ENCODE data around the gene RRAS2.
A peak's percentile ranks its signal among the peaks of the same experiment; 100 is the strongest.
"Not testable (repeated sequence)": the region's sequence is repeated elsewhere in the genome, so short reads cannot be mapped to it uniquely, and the experiment has no call there.

RRAS2 gene

GRCh38 chr11:14358729-14359439 is at the start of gene RRAS2:
TSS of gene RRAS2 (minus strand) at chr11:14359183. CDS start at chr11:14358870, 313 bp downstream.
- DNase-seq (ENCODE audit: low read depth): peak; percentile 86

- DNase-seq (ENCODE audit: low read depth): no peak
These were observed 49.6 kb upstream of the RRAS2 start for GRCh38 chr11:14408612-14409011.

- DNase-seq (ENCODE audit: low read depth): peak; percentile 84
These were observed 47.1 kb upstream of the RRAS2 start for GRCh38 chr11:14406116-14406515.

DNA sequence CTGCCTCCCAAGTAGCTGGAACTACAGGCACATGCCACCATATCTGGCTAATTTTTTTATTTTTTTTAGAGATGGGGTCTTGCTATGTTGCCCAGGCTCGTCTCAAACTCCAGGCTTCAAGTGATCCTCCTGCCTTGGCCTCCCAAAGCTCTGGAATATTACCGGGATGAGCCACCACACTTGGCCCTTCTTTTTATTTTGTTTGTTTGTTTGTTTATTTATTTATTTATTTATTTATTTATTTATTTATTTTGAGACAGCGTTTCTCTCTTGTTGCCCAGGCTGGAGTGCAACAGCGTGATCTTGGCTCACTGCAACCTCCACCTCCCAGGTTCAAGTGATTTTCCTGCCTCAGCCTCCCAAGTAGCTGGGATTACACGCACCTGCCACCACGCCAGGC is 44.5 kb upstream of the RRAS2 start:
- DNase-seq (ENCODE audit: low read depth): not testable (repeated sequence)

DNA sequence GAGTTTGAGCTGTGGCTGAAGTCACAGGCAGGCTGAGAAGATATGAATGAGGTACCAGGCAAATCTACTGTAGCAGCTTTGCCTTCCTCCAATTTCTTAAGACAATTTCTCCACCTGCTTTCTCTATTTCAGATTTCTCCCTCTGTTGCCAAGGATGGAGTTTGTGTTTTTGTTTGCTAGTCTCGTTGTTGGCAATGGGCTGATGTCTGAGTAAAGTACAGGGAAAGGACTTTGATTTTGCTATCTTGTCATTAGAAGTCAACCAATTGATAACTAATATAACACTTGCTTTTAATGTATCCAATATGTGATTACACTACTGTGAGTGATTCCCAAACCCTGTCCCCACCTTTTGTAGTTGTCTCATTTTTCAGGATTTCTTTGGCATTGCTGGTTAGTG is 40.1 kb upstream of the RRAS2 start:
- no peak for DNase-seq (ENCODE audit: low read depth)

GRCh38 chr11:14396273-14396672 is 37.3 kb upstream of the RRAS2 start:
- no peak for DNase-seq (ENCODE audit: low read depth)

GRCh38 chr11:14393889-14394288 is 34.9 kb upstream of the RRAS2 start:
- no peak for DNase-seq (ENCODE audit: low read depth)

DNA sequence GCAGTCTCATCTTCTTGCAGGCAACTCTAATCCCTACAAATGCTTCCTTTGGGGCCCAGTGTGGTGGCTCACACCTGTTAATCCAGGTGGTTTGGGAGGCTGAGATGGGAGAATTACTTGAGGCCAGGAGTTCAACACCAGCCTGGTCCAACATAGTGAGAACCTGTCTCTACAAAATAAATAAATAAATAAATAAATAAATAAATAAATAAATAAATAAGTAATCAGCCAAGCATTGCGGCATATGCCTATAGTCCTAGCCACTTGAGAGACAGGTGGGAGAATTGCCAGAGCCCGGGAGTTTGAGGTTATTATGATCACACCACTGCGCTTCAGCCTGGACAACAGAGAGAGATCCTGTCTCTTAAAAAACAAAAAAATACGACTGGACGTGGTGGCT is 34.1 kb upstream of the RRAS2 start:
- DNase-seq (ENCODE audit: low read depth): no peak

GRCh38 chr11:14390669-14391068 is 31.7 kb upstream of the RRAS2 start:
- DNase-seq (ENCODE audit: low read depth): no peak

- no peak for DNase-seq (ENCODE audit: low read depth)
These were observed 29.4 kb upstream of the RRAS2 start for GRCh38 chr11:14388352-14388751.

DNA sequence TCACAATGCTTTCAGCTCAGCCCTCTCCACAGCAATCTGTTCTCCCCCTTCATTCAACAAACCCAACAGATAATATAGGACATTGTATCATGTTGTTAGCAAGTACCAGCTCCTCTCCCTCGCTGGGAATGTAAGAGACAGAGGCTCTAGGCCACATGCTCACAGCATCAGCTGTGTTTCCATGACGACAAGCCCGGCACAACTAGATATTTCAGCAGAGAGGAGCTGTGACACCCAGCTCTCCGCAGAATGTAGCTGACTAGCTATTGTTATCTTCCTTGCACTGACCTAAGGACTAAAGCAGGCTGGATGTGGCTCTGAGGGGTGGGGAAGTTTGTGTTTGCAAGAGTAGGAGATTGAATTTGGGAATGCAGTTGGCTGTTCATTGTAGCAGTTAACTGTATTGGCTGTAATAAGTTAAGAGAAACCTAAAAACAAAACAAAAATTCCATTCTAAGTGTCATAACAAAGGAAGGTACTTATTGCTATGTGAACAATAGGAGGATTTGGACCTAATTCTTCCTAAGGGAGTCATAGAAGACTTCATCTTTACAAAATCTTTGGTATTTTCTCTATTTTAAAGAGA is 28.0 kb upstream of the RRAS2 start:
- DNase-seq (ENCODE audit: low read depth): peak; percentile 37

DNA sequence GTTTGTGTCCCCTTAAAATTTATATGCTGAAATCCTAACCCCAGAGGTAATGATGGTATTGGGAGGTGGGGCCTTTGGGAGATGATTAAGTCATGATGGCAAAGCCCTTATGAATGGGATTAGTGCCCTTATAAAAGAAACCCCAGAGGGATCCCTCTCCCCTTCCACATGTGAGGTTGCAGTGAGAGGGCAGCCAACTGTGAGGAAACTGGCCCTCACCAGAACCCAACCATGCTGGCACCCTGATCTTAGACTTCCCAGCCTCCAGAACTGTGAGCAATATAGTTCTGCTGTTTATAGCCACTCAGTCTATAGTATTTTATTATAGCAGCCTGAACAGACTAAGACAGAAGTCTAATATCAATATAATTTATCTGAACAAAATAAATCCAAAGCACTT is 27.1 kb upstream of the RRAS2 start:
- DNase-seq (ENCODE audit: low read depth): no peak

DNA sequence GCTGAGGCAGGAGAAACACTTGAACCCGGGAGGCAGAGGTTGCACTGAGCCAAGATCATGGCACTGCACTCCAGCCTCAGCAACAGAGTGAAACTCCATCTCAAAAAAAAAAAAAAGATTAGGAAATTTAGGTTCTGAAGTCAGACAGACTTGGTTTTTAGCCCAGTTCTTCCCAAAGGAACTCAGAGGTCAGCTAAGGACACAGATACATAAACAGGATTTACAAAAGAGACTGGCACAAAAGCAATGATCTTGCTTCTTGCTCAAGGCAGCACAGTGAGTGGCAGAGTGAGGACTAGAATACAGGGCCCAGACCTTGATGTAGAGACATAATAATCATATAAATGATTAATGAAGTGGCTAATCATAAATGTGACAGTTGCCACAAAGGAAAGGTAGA is 25.4 kb upstream of the RRAS2 start:
- DNase-seq (ENCODE audit: low read depth): no peak

- no peak for DNase-seq (ENCODE audit: low read depth)
These were observed 23.0 kb upstream of the RRAS2 start for GRCh38 chr11:14381968-14382367.

GRCh38 chr11:14380947-14381561 is 22.1 kb upstream of the RRAS2 start:
- DNase-seq (ENCODE audit: low read depth): peak; percentile 67

DNA sequence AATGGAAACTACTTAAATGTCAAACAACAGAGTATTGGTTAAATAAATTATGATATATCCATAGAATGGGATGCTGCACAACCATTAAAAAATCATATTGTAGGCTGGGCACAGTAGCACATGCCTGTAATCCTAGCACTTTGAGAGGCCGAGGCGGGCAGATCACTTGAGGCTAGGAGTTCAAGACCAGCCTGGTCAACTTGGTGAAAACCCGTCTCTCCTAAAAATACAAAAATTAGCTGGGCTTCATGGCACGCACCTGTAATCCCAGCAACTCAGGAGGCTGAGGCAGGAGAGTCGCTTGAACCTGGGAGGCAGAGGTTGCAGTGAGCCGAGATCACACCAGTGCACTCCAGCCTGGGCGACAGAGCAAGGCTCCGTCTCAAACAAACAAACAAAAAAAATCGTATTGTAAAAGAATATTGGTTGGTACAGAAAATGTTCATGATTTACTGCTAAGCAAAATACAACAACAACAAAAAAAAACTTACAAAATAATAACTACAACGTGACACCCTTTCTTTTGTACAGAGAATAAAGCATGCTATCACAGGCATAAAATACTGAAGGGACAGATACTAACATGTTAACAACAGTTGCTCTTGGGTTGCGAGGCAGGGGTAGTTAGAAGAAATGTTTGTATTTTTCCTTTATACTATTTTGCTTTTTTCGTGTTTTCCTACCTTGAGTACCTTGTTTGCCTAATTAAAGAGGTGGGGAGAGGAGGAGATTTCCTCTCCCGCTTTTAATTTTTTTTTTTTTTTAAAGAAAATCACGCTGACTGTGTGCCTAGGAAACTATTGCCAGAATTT is 21.3 kb upstream of the RRAS2 start:
- no peak for DNase-seq (ENCODE audit: low read depth)

DNA sequence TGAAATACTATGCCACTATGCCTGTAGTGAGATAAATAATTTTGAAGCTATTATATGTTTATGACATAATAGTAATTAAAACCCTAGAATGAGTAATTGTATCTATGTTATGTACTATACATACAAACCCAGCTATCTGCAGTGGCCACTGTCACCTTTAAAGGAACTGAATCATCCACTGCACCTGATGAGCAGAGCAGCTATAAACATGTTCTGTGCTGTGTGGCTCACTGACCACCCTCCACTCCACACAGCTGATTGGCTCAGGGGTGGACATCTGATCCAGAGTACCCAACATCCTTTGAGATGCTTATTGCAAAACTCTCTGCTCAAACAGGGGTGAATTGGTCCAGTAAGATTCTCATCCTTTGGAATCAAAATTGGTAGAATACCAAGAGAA is 19.2 kb upstream of the RRAS2 start:
- DNase-seq (ENCODE audit: low read depth): peak; percentile 23

- DNase-seq (ENCODE audit: low read depth): peak; percentile 40
These were observed 17.9 kb upstream of the RRAS2 start for GRCh38 chr11:14376920-14377319.

DNA sequence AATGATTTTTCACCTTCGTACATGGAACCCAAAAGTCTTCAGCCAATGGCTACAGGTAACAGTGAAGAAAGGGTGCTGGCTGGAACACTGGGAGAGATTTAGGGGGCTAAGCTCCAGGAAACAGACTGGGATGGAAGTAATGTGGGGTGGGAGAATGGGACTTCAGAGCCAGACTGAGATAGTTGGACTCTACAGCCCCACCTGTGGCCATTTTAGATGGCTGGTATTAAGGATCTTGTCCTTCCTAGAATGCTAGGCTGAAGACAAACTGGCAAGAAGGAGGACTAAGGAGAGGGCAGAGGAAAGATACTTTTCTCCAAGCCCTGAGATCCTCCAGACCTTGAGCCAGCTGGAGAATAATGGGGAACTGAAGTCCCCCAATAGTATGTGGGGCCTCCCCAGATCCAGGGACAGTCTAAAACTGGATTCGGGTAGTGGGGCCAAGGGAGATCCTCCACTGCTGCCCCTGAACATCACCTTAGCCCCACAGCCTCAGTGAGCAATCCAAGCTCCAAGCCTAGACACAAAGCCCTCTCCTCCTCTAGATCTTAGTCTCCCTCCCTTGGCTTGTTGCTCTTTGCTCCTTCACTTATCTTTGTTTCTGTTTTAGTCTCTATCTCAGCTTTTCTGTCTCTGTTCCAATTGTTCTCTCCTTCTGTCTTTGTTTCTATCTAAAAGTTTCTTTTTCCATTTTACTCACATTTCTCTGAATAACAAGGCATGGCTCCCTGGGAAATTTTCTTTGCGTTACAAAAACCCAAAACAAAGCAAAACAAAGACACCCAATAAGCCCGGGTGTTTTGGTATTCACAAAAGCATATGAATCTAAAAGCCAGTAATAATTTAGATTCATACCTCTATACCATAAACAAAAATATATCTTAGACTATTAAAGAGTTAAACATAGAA is 16.2 kb upstream of the RRAS2 start:
- peak; percentile 18 for DNase-seq (ENCODE audit: low read depth)

- DNase-seq (ENCODE audit: low read depth): peak; percentile 47
These were observed 15.1 kb upstream of the RRAS2 start for GRCh38 chr11:14373941-14374646.

DNA sequence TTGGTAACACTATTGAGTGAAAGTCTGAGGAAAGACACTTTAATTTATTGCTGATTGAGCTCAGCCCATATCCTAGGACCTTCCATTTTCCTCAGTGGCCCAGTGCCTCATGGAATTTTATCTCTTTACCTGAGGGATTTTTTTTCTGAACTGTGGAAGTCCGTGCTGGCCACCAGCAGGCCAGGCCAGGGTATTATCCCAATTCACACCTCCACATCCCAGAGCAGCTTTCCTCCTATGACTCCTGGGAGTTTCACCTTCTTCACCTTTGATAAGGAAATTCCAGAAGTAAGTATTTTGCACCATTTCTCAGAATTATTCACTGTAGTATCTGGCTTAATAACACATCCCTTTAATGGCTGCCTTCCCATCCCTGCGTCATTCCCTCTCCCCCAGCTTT is 13.0 kb upstream of the RRAS2 start:
- no peak for DNase-seq (ENCODE audit: low read depth)

Data from ELR (cell line).